HepG2 (cell line): ENCODE measurements around the gene MOK. TPM values are rescaled to one million over a fixed set of nuclear protein-coding genes. Genes with fewer than 3 reads are reported as not detected.

Experiments
- ATAC-seq: fragments of 200-7000 bp; cut with Tn5 transposase; 3 replicates; pipeline ENCODE4 v1.9.1; 2020; ENCODE audit warnings: mild to moderate bottlenecking, moderate library complexity
- BruUV-seq: library from RNA; stranded (reverse); fragments of 400-500 nt; replicated peaks from 2 replicates; lab custom pipeline; 2021; lab: Mats Ljungman, UMichigan
- CTCF ChIA-PET: fragments of 300-600 bp; formaldehyde crosslinking; extraction: SDS; loops from one replicate; lab custom pipeline; 2021; ENCODE audit warnings: low total read pairs, inconsistent platforms, low intra/inter-chr PET ratio; lab: Yijun Ruan, JAX
- POLR2A ChIA-PET: fragments of 350-600 bp; sonication (Branson Sonifier 250); formaldehyde crosslinking; loops from one replicate; lab custom pipeline; 2020; ENCODE audit warnings: antibody characterized with exemption, inconsistent platforms; lab: Yijun Ruan, JAX
- DNase-seq: peaks from one replicate; pipeline ENCODE4 v3.0.0-alpha.2; 2015; ENCODE audit warnings: low spot score
- FAIRE-seq: peaks from 3 replicates; lab custom pipeline; 2011; peaks lifted over from hg19 to GRCh38; lab: Jason Lieb, UNC
- H2AFZ ChIP-seq: one replicate; pipeline ENCODE4 v1.6.1; 2011; ENCODE audit warnings: low read length, inconsistent platforms
- H3K27ac ChIP-seq: fragments of 300-600 bp; 3 replicates; pipeline ENCODE4 v1.8.0; 2011; ENCODE audit warnings: mixed run types, mild to moderate bottlenecking, mixed read lengths, low read length, inconsistent platforms; ENCODE audit not compliant: insufficient read depth; ENCODE audit errors: extremely low read length
- H3K27me3 ChIP-seq, 2 experiments: fragments of 200-600 bp in 1 of 2; 2 replicates in 1 of 2; 3 replicates in 1 of 2; pipeline versions ENCODE4 v1.6.0 to v1.8.0; 2011; ENCODE audit warnings: low read length in 2 of 2, mild to moderate bottlenecking in 2 of 2, moderate library complexity in 2 of 2, inconsistent platforms in 1 of 2; ENCODE audit not compliant: insufficient read depth in 2 of 2, control insufficient read depth in 1 of 2
- H3K36me3 ChIP-seq, 2 experiments: fragments of 200-600 bp in 1 of 2; replicated peaks in 1 of 2; 2 replicates in 1 of 2; 3 replicates in 1 of 2; pipeline versions ENCODE4 v1.5.1 to v1.8.0; 2011; ENCODE audit warnings: low read length in 2 of 2, inconsistent platforms in 1 of 2; ENCODE audit not compliant: insufficient read depth in 2 of 2, control insufficient read depth in 1 of 2
- H3K4me1 ChIP-seq: 2 replicates; pipeline ENCODE4 v1.5.1; 2012; ENCODE audit warnings: low read length, inconsistent platforms; ENCODE audit not compliant: insufficient read depth
- H3K4me2 ChIP-seq: 2 replicates; pipeline ENCODE4 v1.6.0; 2011; ENCODE audit warnings: low read depth, low read length, inconsistent platforms
- H3K4me3 ChIP-seq, 3 experiments: fragments of 200-600 bp in 1 of 3; sonication (generic), shearing (Covaris generic) in 1 of 3; replicated peaks in 1 of 3; 2 replicates each; pipeline ENCODE4 v1.5.1; 2011 to 2016; ENCODE audit warnings: low read length in 3 of 3, inconsistent platforms in 2 of 3, low read depth in 2 of 3, mild to moderate bottlenecking in 2 of 3, control low read depth in 1 of 3, mixed read lengths in 1 of 3; ENCODE audit not compliant: insufficient read depth in 1 of 3
- H3K79me2 ChIP-seq: one replicate; pipeline ENCODE4 v1.6.1; 2011; ENCODE audit warnings: low read length, inconsistent platforms; ENCODE audit not compliant: insufficient read depth
- H3K9ac ChIP-seq: 2 replicates; pipeline ENCODE4 v1.6.0; 2011; ENCODE audit warnings: mild to moderate bottlenecking, low read depth, low read length, inconsistent platforms; ENCODE audit not compliant: insufficient read depth
- H3K9me3 ChIP-seq: 2 replicates; pipeline ENCODE4 v1.5.1; 2012; ENCODE audit warnings: mild to moderate bottlenecking, low read length
- H4K20me1 ChIP-seq: 2 replicates; pipeline ENCODE4 v1.6.0; 2011; ENCODE audit warnings: inconsistent platforms, mild to moderate bottlenecking, low read length, moderate library complexity; ENCODE audit not compliant: insufficient read depth
- ATF1 ChIP-seq: IDR thresholded peaks from 2 replicates; pipeline ENCODE4 v1.6.1; 2016; ENCODE audit warnings: mild to moderate bottlenecking, control low read depth
- BRF2 ChIP-seq: sonication (generic); formaldehyde crosslinking; IDR thresholded peaks from 2 replicates; pipeline ENCODE4 v1.8.1; 2022; ENCODE audit warnings: mild to moderate bottlenecking, missing genetic modification reagents
- DBP ChIP-seq: sonication (generic); formaldehyde crosslinking; IDR thresholded peaks from 2 replicates; pipeline ENCODE4 v1.4.0; 2020; ENCODE audit warnings: missing genetic modification reagents; ENCODE audit errors: not compliant biosample characterization
- KDM5A ChIP-seq: fragments of 200-600 bp; sonication (generic); IDR thresholded peaks from 2 replicates; pipeline ENCODE4 v1.7.0; 2018; ENCODE audit warnings: antibody characterized with exemption, mild to moderate bottlenecking, low read length, borderline replicate concordance
- NBN ChIP-seq: fragments of 450-650 bp; conservative IDR thresholded peaks from 2 replicates; pipeline ENCODE4 v1.6.1; 2017
- NFIC ChIP-seq: IDR thresholded peaks from 2 replicates; pipeline ENCODE4 v1.6.1; 2012; ENCODE audit warnings: mild to moderate bottlenecking, low read length, inconsistent platforms
- ZC3H13 ChIP-seq: sonication (generic); formaldehyde crosslinking; IDR thresholded peaks from 2 replicates; pipeline ENCODE4 v1.8.1; 2023; ENCODE audit warnings: mild to moderate bottlenecking, missing genetic modification reagents, moderate library complexity
- ZNF441 ChIP-seq: sonication (generic); formaldehyde crosslinking; IDR thresholded peaks from 2 replicates; pipeline ENCODE4 v1.7.0; 2021; ENCODE audit warnings: missing genetic modification reagents, borderline replicate concordance
- ZNF646 ChIP-seq: sonication (generic); formaldehyde crosslinking; IDR thresholded peaks from 2 replicates; pipeline ENCODE4 v1.9.0; 2021; ENCODE audit warnings: mild to moderate bottlenecking, missing genetic modification reagents
- ZNF839 ChIP-seq: sonication (generic); formaldehyde crosslinking; IDR thresholded peaks from 2 replicates; pipeline ENCODE4 v1.4.0; 2020; ENCODE audit warnings: missing genetic modification reagents, mild to moderate bottlenecking, borderline replicate concordance
- WGBS: methylation state at CpG from one replicate; pipeline ENCODE4 v1.1.6; 2017; ENCODE audit warnings: low lambda C conversion rate; 5-methylcytosine and 5-hydroxymethylcytosine counted together
- in situ Hi-C: cut with HindIII; loops from 2 replicates; pipeline ENCODE4 v1.10.0; 2017; ENCODE audit warnings: low pct_unique_long_range_greater_than_20kb; ENCODE audit not compliant: extremely low pct_ligation_motif_present
- intact Hi-C: fragments of 100-400 bp; cut with micrococcal nuclease; formaldehyde crosslinking; loops from one replicate; pipeline ENCODE4 v1.10.0; 2022; ENCODE audit not compliant: unreplicated experiment
- polyA plus RNA-seq, 8 experiments: library from polyadenylated mRNA; depleted of rRNA in 3 of 8; stranded (reverse) in 7 of 8; unstranded in 1 of 8; fragments of >200 nt; fragmentation: Illumina TruSeq in 4 of 8; extraction: Trizol in 4 of 8; gene quantifications; 2 replicates each; pipeline versions ENCODE4 v1.2.1 to v1.2.3, GENCODE V29; 2011 to 2016; ENCODE audit warnings: low read depth in 4 of 8, missing spikeins in 1 of 8, mixed read lengths in 1 of 8; ENCODE audit not compliant: insufficient read depth in 1 of 8
- total RNA-seq, 5 experiments: library from RNA; depleted of rRNA; stranded (reverse); fragments of >200 nt; fragmentation: Illumina TruSeq; extraction: Trizol; gene quantifications; 2 replicates each; pipeline ENCODE4 v1.2.3, GENCODE V29; 2016; ENCODE audit warnings: low read depth in 1 of 5
- TF ChIP-seq, protein P1 (sequence below): sonication (generic); formaldehyde crosslinking; IDR thresholded peaks from 2 replicates; pipeline ENCODE4 v1.5.1; 2020; ENCODE audit warnings: missing genetic modification reagents, mild to moderate bottlenecking, borderline replicate concordance

Gene MOK
- total and polyA plus RNA-seq, 2 of the 13 experiments (the other 11 are each of a cell fraction or from before 2014, with no cell fraction given), result 15.3 to 16.9 TPM

DNA sequence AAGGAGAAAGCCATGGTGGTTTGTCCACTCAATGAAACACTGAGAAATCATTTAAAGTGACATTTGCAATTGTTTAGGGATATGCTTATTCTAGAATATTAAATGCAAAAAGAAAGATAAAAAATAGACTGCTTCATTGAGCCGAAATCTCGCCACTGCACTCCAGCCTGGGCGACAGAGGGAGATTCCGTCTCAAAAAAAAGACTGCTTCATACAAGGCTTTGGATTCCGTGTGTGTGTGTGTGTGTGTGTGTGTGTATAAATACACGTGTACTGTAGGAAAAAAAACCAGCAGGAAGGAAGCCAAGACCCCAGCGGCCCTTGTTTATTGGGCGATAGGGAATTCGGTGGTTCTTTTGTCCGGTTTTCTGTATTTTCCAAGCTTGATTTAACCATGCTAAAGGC lies 11.4 kb upstream of the MOK start:
- intact Hi-C loops (loop anchor here (5.0 kb wide), 2 partner anchors 174 to 201 kb away; no protein-coding TSS in a partner anchor), in situ Hi-C loops (loop anchor here (5.0 to 10.0 kb wide), 2 partner anchors 242 to 354 kb away; partner anchors contain the start of gene DYNC1H1)
- no peaks in the 10 kb centered on the region; a peak in 1 of 5 replicates for H3K27me3 ChIP-seq
- BruUV-seq, result no TSS peak
- POLR2A ChIA-PET, result interaction anchor here (0.6 to 1.4 kb wide), 2 partner anchors 12 to 1602 kb away, joined by 3 to 4 read pairs; no protein-coding TSS in a partner anchor
- H3K79me2 ChIP-seq, result peaks cover 7% of the 10 kb centered on the region
- peak overlapping the region; percentile 86 for H3K4me2 ChIP-seq
- H3K4me1 ChIP-seq, result peaks cover 49% of the 10 kb centered on the region
- CTCF ChIA-PET, result interaction anchor here (1.5 to 1.7 kb wide), 2 partner anchors 21 to 81 kb away, joined by 3 to 4 read pairs; no protein-coding TSS in a partner anchor
- H3K36me3 ChIP-seq, result no peaks in the 10 kb centered on the region
- DNase-seq (peak; percentile 44), FAIRE-seq (no peak), ATAC-seq (no peak)
- peak overlapping the region; percentile 77 to 97 (median 86) for H3K4me3 ChIP-seq
- peak overlapping the region; percentile 93 for H2AFZ ChIP-seq
- no peaks in the 10 kb centered on the region for H4K20me1 ChIP-seq
- WGBS, result 2% methylated on average over 10 of the region's 10 CpGs
- H3K9ac ChIP-seq, result peak overlapping the region; percentile 79
- H3K27ac ChIP-seq, result peak overlapping the region; percentile 80
- H3K9me3 ChIP-seq, result no peaks in the 10 kb centered on the region
- TF ChIP-seq ZC3H13 (0 out of 2 replicates have a peak, but pooled peaks have one; percentile 26), KDM5A (peak; percentile 38; the same call in 1 of the 2 replicates), ATF1 (0 out of 2 replicates have a peak, but pooled peaks have one; percentile 1), ZNF839 (CRISPR knock-in tag) (no peak), NBN (no peak), ZNF441 (CRISPR knock-in tag) (peak; percentile 79), ZNF646 (peak; percentile 67; the same call in 1 of the 2 replicates), NFIC (0 out of 2 replicates have a peak, but pooled peaks have one; percentile 3), DBP (CRISPR knock-in tag) (no peak), BRF2 (CRISPR knock-in tag) (0 out of 2 replicates have a peak, but pooled peaks have one; percentile 3)
- TF ChIP-seq, protein P1, sequence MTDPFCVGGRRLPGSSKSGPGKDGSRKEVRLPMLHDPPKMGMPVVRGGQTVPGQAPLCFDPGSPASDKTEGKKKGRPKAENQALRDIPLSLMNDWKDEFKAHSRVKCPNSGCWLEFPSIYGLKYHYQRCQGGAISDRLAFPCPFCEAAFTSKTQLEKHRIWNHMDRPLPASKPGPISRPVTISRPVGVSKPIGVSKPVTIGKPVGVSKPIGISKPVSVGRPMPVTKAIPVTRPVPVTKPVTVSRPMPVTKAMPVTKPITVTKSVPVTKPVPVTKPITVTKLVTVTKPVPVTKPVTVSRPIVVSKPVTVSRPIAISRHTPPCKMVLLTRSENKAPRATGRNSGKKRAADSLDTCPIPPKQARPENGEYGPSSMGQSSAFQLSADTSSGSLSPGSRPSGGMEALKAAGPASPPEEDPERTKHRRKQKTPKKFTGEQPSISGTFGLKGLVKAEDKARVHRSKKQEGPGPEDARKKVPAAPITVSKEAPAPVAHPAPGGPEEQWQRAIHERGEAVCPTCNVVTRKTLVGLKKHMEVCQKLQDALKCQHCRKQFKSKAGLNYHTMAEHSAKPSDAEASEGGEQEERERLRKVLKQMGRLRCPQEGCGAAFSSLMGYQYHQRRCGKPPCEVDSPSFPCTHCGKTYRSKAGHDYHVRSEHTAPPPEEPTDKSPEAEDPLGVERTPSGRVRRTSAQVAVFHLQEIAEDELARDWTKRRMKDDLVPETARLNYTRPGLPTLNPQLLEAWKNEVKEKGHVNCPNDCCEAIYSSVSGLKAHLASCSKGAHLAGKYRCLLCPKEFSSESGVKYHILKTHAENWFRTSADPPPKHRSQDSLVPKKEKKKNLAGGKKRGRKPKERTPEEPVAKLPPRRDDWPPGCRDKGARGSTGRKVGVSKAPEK (CRISPR knock-in tag), result peak; percentile 65; the same call in 1 of the 2 replicates
